Panc1 (cell line): Measurements from ENCODE around the gene SVOP. TPM values are rescaled to one million over a fixed set of nuclear protein-coding genes. Genes with fewer than 3 reads are reported as not detected.

Source experiments
- ATAC-seq: fragments of 200-7000 bp; cut with Tn5 transposase; 2 replicates; pipeline ENCODE4 v1.9.1; 2020; ENCODE audit warnings: mild to moderate bottlenecking, moderate library complexity
- BruUV-seq: library from RNA; stranded (reverse); fragments of 400-500 nt; replicated peaks from 2 replicates; lab custom pipeline; 2021; lab: Mats Ljungman, UMichigan
- CTCF ChIA-PET: fragments of 300-600 bp; sonication (Branson Sonifier 250); formaldehyde crosslinking; loops from one replicate; lab custom pipeline; 2022; ENCODE audit warnings: antibody characterized with exemption; lab: Charles Lee
- POLR2A ChIA-PET: fragments of 300-600 bp; sonication (Branson Sonifier 250); formaldehyde crosslinking; loops from one replicate; lab custom pipeline; 2022; ENCODE audit warnings: antibody characterized with exemption; lab: Charles Lee
- DNase-seq: peaks from one replicate; pipeline ENCODE4 v3.0.0-alpha.2; 2010; ENCODE audit warnings: low read depth, low spot score
- H3K27ac ChIP-seq: 2 replicates; pipeline ENCODE4 v1.5.1; 2011; ENCODE audit warnings: mild to moderate bottlenecking, low read length, inconsistent platforms
- H3K27me3 ChIP-seq: fragments of 200-500 bp; sonication (Bioruptor generic); 2 replicates; pipeline ENCODE4 v1.6.0; 2014; ENCODE audit warnings: low read length, inconsistent platforms; ENCODE audit not compliant: control insufficient read depth, insufficient read depth
- H3K36me3 ChIP-seq: fragments of 200-500 bp; sonication (Bioruptor generic); 2 replicates; pipeline ENCODE4 v1.5.1; 2014; ENCODE audit warnings: inconsistent platforms, mild to moderate bottlenecking, low read length, moderate library complexity; ENCODE audit not compliant: control insufficient read depth, insufficient read depth
- H3K4me1 ChIP-seq: 2 replicates; pipeline ENCODE4 v1.5.1; 2011; ENCODE audit warnings: inconsistent platforms, mild to moderate bottlenecking, low read length, moderate library complexity; ENCODE audit not compliant: control insufficient read depth, insufficient read depth
- H3K4me3 ChIP-seq, 2 experiments: 2 replicates each; pipeline ENCODE4 v1.5.1; 2011 to 2012; ENCODE audit warnings: low read depth in 2 of 2, low read length in 2 of 2, mild to moderate bottlenecking in 2 of 2, inconsistent platforms in 1 of 2, moderate library complexity in 1 of 2
- H3K9me3 ChIP-seq: fragments of 200-500 bp; sonication (Bioruptor generic); 2 replicates; pipeline ENCODE4 v1.5.1; 2014; ENCODE audit warnings: low read depth, mild to moderate bottlenecking, inconsistent platforms, low read length, moderate library complexity; ENCODE audit not compliant: control insufficient read depth, insufficient read depth
- CTCF ChIP-seq: fragments of 450-650 bp; IDR thresholded peaks from 2 replicates; pipeline ENCODE4 v1.5.1; 2017; ENCODE audit warnings: mild to moderate bottlenecking
- POLR2AphosphoS5 ChIP-seq: IDR thresholded peaks from 2 replicates; pipeline ENCODE4 v1.6.1; 2012; ENCODE audit warnings: mild to moderate bottlenecking, low read depth, low read length, moderate library complexity
- REST ChIP-seq, 2 experiments: IDR thresholded peaks; 2 replicates each; pipeline ENCODE4 v1.6.1; 2011 to 2012; ENCODE audit warnings: low read depth in 2 of 2, control low read depth in 1 of 2, low read length in 1 of 2, mild to moderate bottlenecking in 1 of 2, moderate library complexity in 1 of 2; ENCODE audit not compliant: insufficient read depth in 1 of 2
- SIN3A ChIP-seq: IDR thresholded peaks from 2 replicates; pipeline ENCODE4 v1.6.1; 2012; ENCODE audit warnings: low read depth, mild to moderate bottlenecking, low read length, moderate library complexity, borderline replicate concordance; ENCODE audit not compliant: insufficient read depth
- TCF7L2 ChIP-seq: IDR thresholded peaks from 2 replicates; pipeline ENCODE4 v1.6.1; 2011; ENCODE audit warnings: mild to moderate bottlenecking, low read depth, low read length, inconsistent platforms
- in situ Hi-C: cut with HindIII; loops from 2 replicates; pipeline ENCODE4 v1.10.0; 2016; ENCODE audit warnings: low sequenced_read_pairs, low pct_unique_long_range_greater_than_20kb
- intact Hi-C: fragments of 100-400 bp; cut with micrococcal nuclease; formaldehyde crosslinking; loops from one replicate; pipeline ENCODE4 v1.10.0; 2022; ENCODE audit not compliant: unreplicated experiment
- total RNA-seq: library from RNA; stranded (reverse); gene quantifications from one replicate; pipeline ENCODE4 v1.2.1, GENCODE V29; 2021; ENCODE audit not compliant: unreplicated experiment

The SVOP gene
- total RNA-seq, 1 experiment from 2014 or later = not detected

- in situ Hi-C loops (no loop called here), intact Hi-C loops (no loop called here)
- no peak overlapping the region for H3K27ac ChIP-seq
- DNase-seq (no peak), ATAC-seq (no peak)
- no peaks in the 10 kb centered on the region for H3K27me3 ChIP-seq
- POLR2A ChIA-PET = no interaction called here
- peaks cover 8% of the 10 kb centered on the region; the same call in 1 of the 2 replicates for H3K4me1 ChIP-seq
- no peaks in the 10 kb centered on the region for H3K36me3 ChIP-seq
- no peak overlapping the region for H3K4me3 ChIP-seq
- no peaks in the 10 kb centered on the region for H3K9me3 ChIP-seq
- no peak for TF ChIP-seq CTCF
- no peak for TF ChIP-seq TCF7L2
- no peak for TF ChIP-seq POLR2AphosphoS5
- TF ChIP-seq SIN3A = no peak
- TF ChIP-seq REST (IDR thresholded peaks at IDR 0.05; ENCODE audit: insufficient read depth in 1 of 2, low read depth in 2 of 2, low read length in 1 of 2) = no peak
- CTCF ChIA-PET = no interaction called here
- BruUV-seq = no TSS peak
Measured at GRCh38 chr12:109057376-109057775, 36.5 kb upstream of the SVOP start.

- ATAC-seq = no peak
- Histone ChIP-seq H3K4me3 (no peak overlapping the region), H3K9me3 (no peaks in the 10 kb centered on the region), H3K36me3 (no peaks in the 10 kb centered on the region), H3K4me1 (peaks cover 8% of the 10 kb centered on the region; the same call in 1 of the 2 replicates), H3K27ac (no peak overlapping the region), H3K27me3 (no peaks in the 10 kb centered on the region)
- intact Hi-C loops = no loop called here
- ChIA-PET POLR2A (no interaction called here), CTCF (no interaction called here)
- DNase-seq = no peak
- TF ChIP-seq REST (IDR thresholded peaks at IDR 0.05; ENCODE audit: insufficient read depth in 1 of 2, low read depth in 2 of 2, low read length in 1 of 2) = no peak
- TF ChIP-seq CTCF = no peak
- no peak for TF ChIP-seq POLR2AphosphoS5
- TF ChIP-seq SIN3A = no peak
- TF ChIP-seq TCF7L2 = no peak
- no TSS peak for BruUV-seq
- in situ Hi-C loops = no loop called here
Measured at GRCh38 chr12:109056891-109057290, 36.0 kb upstream of the SVOP start.
